ENCODE results near the gene GUCA2B.

The GUCA2B gene

GRCh38 chr1:42152907-42153600 lies at the start of gene GUCA2B:
GUCA2B (plus strand) TSS chr1:42153410; CDS start chr1:42153451, 41 bp downstream.
- no peaks in the 10 kb centered on the region for H3K27me3 ChIP-seq (ENCODE audit: control insufficient read depth, insufficient read depth, low read length)
- no peak within 1 kb of the TSS for H3K9ac ChIP-seq (ENCODE audit: low read depth, low read length)
- no peak within 1 kb of the TSS for H3K4me3 ChIP-seq (ENCODE audit: low read depth, low read length)
- H3K4me1 ChIP-seq (ENCODE audit: control insufficient read depth, insufficient read depth, low read length): no peaks in the 10 kb centered on the region
- H3K36me3 ChIP-seq (ENCODE audit: control insufficient read depth, insufficient read depth, low read length): no peaks in the 10 kb centered on the region
- no peaks in the 10 kb centered on the region for H3K9me3 ChIP-seq (ENCODE audit: control insufficient read depth, insufficient read depth, low read length)
- H3K27ac ChIP-seq (ENCODE audit: low read depth, low read length): no peak within 1 kb of the TSS

- no peak overlapping the region for H3K9ac ChIP-seq (ENCODE audit: low read depth, low read length)
- no peaks in the 10 kb centered on the region for H3K4me1 ChIP-seq (ENCODE audit: control insufficient read depth, insufficient read depth, low read length)
- H3K4me3 ChIP-seq (ENCODE audit: low read depth, low read length): no peak overlapping the region
- H3K27ac ChIP-seq (ENCODE audit: low read depth, low read length): no peak overlapping the region
- H3K36me3 ChIP-seq (ENCODE audit: control insufficient read depth, insufficient read depth, low read length): no peaks in the 10 kb centered on the region
- H3K9me3 ChIP-seq (ENCODE audit: control insufficient read depth, insufficient read depth, low read length): no peaks in the 10 kb centered on the region
- H3K27me3 ChIP-seq (ENCODE audit: control insufficient read depth, insufficient read depth, low read length): no peaks in the 10 kb centered on the region
Observed at GRCh38 chr1:42105025-42105424, 48.2 kb upstream of the GUCA2B start.

- Histone ChIP-seq H3K27ac (ENCODE audit: low read depth, low read length) (no peak overlapping the region), H3K4me3 (ENCODE audit: low read depth, low read length) (no peak overlapping the region), H3K9me3 (ENCODE audit: control insufficient read depth, insufficient read depth, low read length) (no peaks in the 10 kb centered on the region), H3K4me1 (ENCODE audit: control insufficient read depth, insufficient read depth, low read length) (no peaks in the 10 kb centered on the region), H3K27me3 (ENCODE audit: control insufficient read depth, insufficient read depth, low read length) (no peaks in the 10 kb centered on the region), H3K36me3 (ENCODE audit: control insufficient read depth, insufficient read depth, low read length) (no peaks in the 10 kb centered on the region), H3K9ac (ENCODE audit: low read depth, low read length) (no peak overlapping the region)
Observed at GRCh38 chr1:42108309-42108708, 44.9 kb upstream of the GUCA2B start.

GRCh38 chr1:42109600-42109999 lies 43.6 kb upstream of the GUCA2B start:
- no peaks in the 10 kb centered on the region for H3K36me3 ChIP-seq (ENCODE audit: control insufficient read depth, insufficient read depth, low read length)
- H3K9me3 ChIP-seq (ENCODE audit: control insufficient read depth, insufficient read depth, low read length): no peaks in the 10 kb centered on the region
- no peak overlapping the region for H3K9ac ChIP-seq (ENCODE audit: low read depth, low read length)
- H3K4me1 ChIP-seq (ENCODE audit: control insufficient read depth, insufficient read depth, low read length): no peaks in the 10 kb centered on the region
- H3K4me3 ChIP-seq (ENCODE audit: low read depth, low read length): no peak overlapping the region
- no peak overlapping the region for H3K27ac ChIP-seq (ENCODE audit: low read depth, low read length)
- H3K27me3 ChIP-seq (ENCODE audit: control insufficient read depth, insufficient read depth, low read length): no peaks in the 10 kb centered on the region

GRCh38 chr1:42114229-42114628 lies 39.0 kb upstream of the GUCA2B start:
- H3K27me3 ChIP-seq (ENCODE audit: control insufficient read depth, insufficient read depth, low read length): no peaks in the 10 kb centered on the region
- H3K9me3 ChIP-seq (ENCODE audit: control insufficient read depth, insufficient read depth, low read length): no peaks in the 10 kb centered on the region
- H3K36me3 ChIP-seq (ENCODE audit: control insufficient read depth, insufficient read depth, low read length): no peaks in the 10 kb centered on the region
- no peak overlapping the region for H3K4me3 ChIP-seq (ENCODE audit: low read depth, low read length)
- no peak overlapping the region for H3K9ac ChIP-seq (ENCODE audit: low read depth, low read length)
- peaks cover 9% of the 10 kb centered on the region; the same call in 1 of the 2 replicates for H3K4me1 ChIP-seq (ENCODE audit: control insufficient read depth, insufficient read depth, low read length)
- H3K27ac ChIP-seq (ENCODE audit: low read depth, low read length): no peak overlapping the region

- Histone ChIP-seq H3K27me3 (ENCODE audit: control insufficient read depth, insufficient read depth, low read length) (no peaks in the 10 kb centered on the region), H3K36me3 (ENCODE audit: control insufficient read depth, insufficient read depth, low read length) (no peaks in the 10 kb centered on the region), H3K4me1 (ENCODE audit: control insufficient read depth, insufficient read depth, low read length) (peaks cover 9% of the 10 kb centered on the region; the same call in 1 of the 2 replicates), H3K9me3 (ENCODE audit: control insufficient read depth, insufficient read depth, low read length) (no peaks in the 10 kb centered on the region), H3K9ac (ENCODE audit: low read depth, low read length) (no peak overlapping the region), H3K27ac (ENCODE audit: low read depth, low read length) (no peak overlapping the region), H3K4me3 (ENCODE audit: low read depth, low read length) (no peak overlapping the region)
Observed at GRCh38 chr1:42117214-42117613, 36.0 kb upstream of the GUCA2B start.

GRCh38 chr1:42118125-42118524 lies 35.1 kb upstream of the GUCA2B start:
- Histone ChIP-seq H3K9ac (ENCODE audit: low read depth, low read length) (no peak overlapping the region), H3K36me3 (ENCODE audit: control insufficient read depth, insufficient read depth, low read length) (no peaks in the 10 kb centered on the region), H3K9me3 (ENCODE audit: control insufficient read depth, insufficient read depth, low read length) (no peaks in the 10 kb centered on the region), H3K4me3 (ENCODE audit: low read depth, low read length) (no peak overlapping the region), H3K27me3 (ENCODE audit: control insufficient read depth, insufficient read depth, low read length) (no peaks in the 10 kb centered on the region), H3K27ac (ENCODE audit: low read depth, low read length) (no peak overlapping the region), H3K4me1 (ENCODE audit: control insufficient read depth, insufficient read depth, low read length) (peaks cover 9% of the 10 kb centered on the region; the same call in 1 of the 2 replicates)

- peaks cover 3% of the 10 kb centered on the region; the same call in 1 of the 2 replicates for H3K4me1 ChIP-seq (ENCODE audit: control insufficient read depth, insufficient read depth, low read length)
- H3K9ac ChIP-seq (ENCODE audit: low read depth, low read length): no peak overlapping the region
- H3K36me3 ChIP-seq (ENCODE audit: control insufficient read depth, insufficient read depth, low read length): no peaks in the 10 kb centered on the region
- no peak overlapping the region for H3K4me3 ChIP-seq (ENCODE audit: low read depth, low read length)
- no peaks in the 10 kb centered on the region for H3K9me3 ChIP-seq (ENCODE audit: control insufficient read depth, insufficient read depth, low read length)
- no peaks in the 10 kb centered on the region for H3K27me3 ChIP-seq (ENCODE audit: control insufficient read depth, insufficient read depth, low read length)
- H3K27ac ChIP-seq (ENCODE audit: low read depth, low read length): no peak overlapping the region
Observed at GRCh38 chr1:42122408-42122807, 30.8 kb upstream of the GUCA2B start.

GRCh38 chr1:42125552-42125951 lies 27.7 kb upstream of the GUCA2B start:
- H3K27me3 ChIP-seq (ENCODE audit: control insufficient read depth, insufficient read depth, low read length): no peaks in the 10 kb centered on the region
- H3K9me3 ChIP-seq (ENCODE audit: control insufficient read depth, insufficient read depth, low read length): no peaks in the 10 kb centered on the region
- no peak overlapping the region for H3K4me3 ChIP-seq (ENCODE audit: low read depth, low read length)
- no peaks in the 10 kb centered on the region for H3K4me1 ChIP-seq (ENCODE audit: control insufficient read depth, insufficient read depth, low read length)
- no peaks in the 10 kb centered on the region for H3K36me3 ChIP-seq (ENCODE audit: control insufficient read depth, insufficient read depth, low read length)
- H3K9ac ChIP-seq (ENCODE audit: low read depth, low read length): no peak overlapping the region
- no peak overlapping the region for H3K27ac ChIP-seq (ENCODE audit: low read depth, low read length)

- Histone ChIP-seq H3K9ac (ENCODE audit: low read depth, low read length) (no peak overlapping the region), H3K9me3 (ENCODE audit: control insufficient read depth, insufficient read depth, low read length) (no peaks in the 10 kb centered on the region), H3K27me3 (ENCODE audit: control insufficient read depth, insufficient read depth, low read length) (no peaks in the 10 kb centered on the region), H3K4me1 (ENCODE audit: control insufficient read depth, insufficient read depth, low read length) (no peaks in the 10 kb centered on the region), H3K4me3 (ENCODE audit: low read depth, low read length) (no peak overlapping the region), H3K27ac (ENCODE audit: low read depth, low read length) (no peak overlapping the region), H3K36me3 (ENCODE audit: control insufficient read depth, insufficient read depth, low read length) (no peaks in the 10 kb centered on the region)
Observed at GRCh38 chr1:42127767-42128166, 25.4 kb upstream of the GUCA2B start.

GRCh38 chr1:42128499-42128898 lies 24.7 kb upstream of the GUCA2B start:
- no peak overlapping the region for H3K4me3 ChIP-seq (ENCODE audit: low read depth, low read length)

More at GRCh38 chr1:42128499-42128898, 24.7 kb upstream of the GUCA2B start:
- H3K27me3 ChIP-seq (ENCODE audit: control insufficient read depth, insufficient read depth, low read length): no peaks in the 10 kb centered on the region
- H3K4me1 ChIP-seq (ENCODE audit: control insufficient read depth, insufficient read depth, low read length): no peaks in the 10 kb centered on the region
- H3K9ac ChIP-seq (ENCODE audit: low read depth, low read length): no peak overlapping the region
- no peaks in the 10 kb centered on the region for H3K9me3 ChIP-seq (ENCODE audit: control insufficient read depth, insufficient read depth, low read length)
- H3K36me3 ChIP-seq (ENCODE audit: control insufficient read depth, insufficient read depth, low read length): no peaks in the 10 kb centered on the region
- H3K27ac ChIP-seq (ENCODE audit: low read depth, low read length): no peak overlapping the region
